GM18861 (cell line): Measurements from ENCODE around the gene ABL1.

Experiments used
- ATAC-seq: cut with Tn5 transposase; IDR thresholded peaks from one replicate; pipeline ENCODE4 v1.9.1; 2021; ENCODE audit not compliant: unreplicated experiment

The ABL1 gene

GRCh38 chr9:130870491-130871381 is 35.7 kb downstream of the ABL1 start:
- ATAC-seq = no peak

GRCh38 chr9:130871395-130872062 is 36.5 kb downstream of the ABL1 start:
- no peak for ATAC-seq

- ATAC-seq = no peak
Observed at GRCh38 chr9:130872093-130872492, 37.0 kb downstream of the ABL1 start.

- no peak for ATAC-seq
Observed at GRCh38 chr9:130872508-130872907, 37.5 kb downstream of the ABL1 start.

GRCh38 chr9:130872912-130873503 is 38.0 kb downstream of the ABL1 start:
- no peak for ATAC-seq

- ATAC-seq = no peak
Observed at GRCh38 chr9:130873966-130874365, 38.9 kb downstream of the ABL1 start.

GRCh38 chr9:130874783-130875182 is 39.7 kb downstream of the ABL1 start:
- no peak for ATAC-seq

- no peak for ATAC-seq
Observed at GRCh38 chr9:130877300-130877699, 42.2 kb downstream of the ABL1 start.

- ATAC-seq = no peak
Observed at GRCh38 chr9:130878295-130878694, 43.2 kb downstream of the ABL1 start.

- ATAC-seq = no peak
Observed at GRCh38 chr9:130879863-130880411, 44.9 kb downstream of the ABL1 start.

- no peak for ATAC-seq
Observed at GRCh38 chr9:130880599-130881220, 45.7 kb downstream of the ABL1 start.

- ATAC-seq = no peak
Observed at GRCh38 chr9:130881516-130881915, 46.5 kb downstream of the ABL1 start.

GRCh38 chr9:130882696-130883225 is 47.7 kb downstream of the ABL1 start:
- ATAC-seq = no peak

GRCh38 chr9:130883479-130883878 is 48.4 kb downstream of the ABL1 start:
- ATAC-seq = no peak

GRCh38 chr9:130884111-130884531 is 49.1 kb downstream of the ABL1 start:
- no peak for ATAC-seq

- no peak for ATAC-seq
Observed at GRCh38 chr9:130884542-130885483, 49.8 kb downstream of the ABL1 start.

- no peak for ATAC-seq
Observed at GRCh38 chr9:130885484-130886375, 50.7 kb downstream of the ABL1 start.

- no peak for ATAC-seq
Observed at GRCh38 chr9:130886981-130887380, 51.9 kb downstream of the ABL1 start.
